ENCODE data around the gene NTF4.

DNA sequence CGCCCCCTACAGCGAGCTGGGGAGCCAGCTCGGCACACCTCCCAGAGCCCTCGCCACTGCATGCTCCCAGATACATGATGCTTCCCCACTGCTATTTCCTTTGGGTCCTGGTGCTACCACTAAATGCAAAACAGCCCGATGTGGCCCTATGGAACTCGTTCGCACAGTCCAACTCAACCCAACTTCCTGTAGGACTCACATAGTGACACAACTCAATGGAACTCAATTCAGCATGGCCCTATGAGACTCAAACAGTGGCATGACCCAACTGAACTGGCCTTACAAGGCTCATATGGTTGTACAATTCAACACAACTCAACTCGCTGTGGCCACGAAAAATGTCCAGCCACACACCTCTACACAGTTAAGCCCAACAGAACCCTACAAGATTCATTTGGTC lies 4.4 kb upstream of the NTF4 start:
- TF ChIP-seq, protein P1, sequence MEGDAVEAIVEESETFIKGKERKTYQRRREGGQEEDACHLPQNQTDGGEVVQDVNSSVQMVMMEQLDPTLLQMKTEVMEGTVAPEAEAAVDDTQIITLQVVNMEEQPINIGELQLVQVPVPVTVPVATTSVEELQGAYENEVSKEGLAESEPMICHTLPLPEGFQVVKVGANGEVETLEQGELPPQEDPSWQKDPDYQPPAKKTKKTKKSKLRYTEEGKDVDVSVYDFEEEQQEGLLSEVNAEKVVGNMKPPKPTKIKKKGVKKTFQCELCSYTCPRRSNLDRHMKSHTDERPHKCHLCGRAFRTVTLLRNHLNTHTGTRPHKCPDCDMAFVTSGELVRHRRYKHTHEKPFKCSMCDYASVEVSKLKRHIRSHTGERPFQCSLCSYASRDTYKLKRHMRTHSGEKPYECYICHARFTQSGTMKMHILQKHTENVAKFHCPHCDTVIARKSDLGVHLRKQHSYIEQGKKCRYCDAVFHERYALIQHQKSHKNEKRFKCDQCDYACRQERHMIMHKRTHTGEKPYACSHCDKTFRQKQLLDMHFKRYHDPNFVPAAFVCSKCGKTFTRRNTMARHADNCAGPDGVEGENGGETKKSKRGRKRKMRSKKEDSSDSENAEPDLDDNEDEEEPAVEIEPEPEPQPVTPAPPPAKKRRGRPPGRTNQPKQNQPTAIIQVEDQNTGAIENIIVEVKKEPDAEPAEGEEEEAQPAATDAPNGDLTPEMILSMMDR (IDR thresholded peaks at IDR 0.05; ENCODE audit: insufficient read depth, low read length), result no peak
- TF ChIP-seq SPI1 (IDR thresholded peaks at IDR 0.05; ENCODE audit: borderline replicate concordance, low read depth) (no peak), POLR2AphosphoS5 (IDR thresholded peaks at IDR 0.05; ENCODE audit: low read depth) (no peak)
- TF ChIP-seq, protein P2, sequence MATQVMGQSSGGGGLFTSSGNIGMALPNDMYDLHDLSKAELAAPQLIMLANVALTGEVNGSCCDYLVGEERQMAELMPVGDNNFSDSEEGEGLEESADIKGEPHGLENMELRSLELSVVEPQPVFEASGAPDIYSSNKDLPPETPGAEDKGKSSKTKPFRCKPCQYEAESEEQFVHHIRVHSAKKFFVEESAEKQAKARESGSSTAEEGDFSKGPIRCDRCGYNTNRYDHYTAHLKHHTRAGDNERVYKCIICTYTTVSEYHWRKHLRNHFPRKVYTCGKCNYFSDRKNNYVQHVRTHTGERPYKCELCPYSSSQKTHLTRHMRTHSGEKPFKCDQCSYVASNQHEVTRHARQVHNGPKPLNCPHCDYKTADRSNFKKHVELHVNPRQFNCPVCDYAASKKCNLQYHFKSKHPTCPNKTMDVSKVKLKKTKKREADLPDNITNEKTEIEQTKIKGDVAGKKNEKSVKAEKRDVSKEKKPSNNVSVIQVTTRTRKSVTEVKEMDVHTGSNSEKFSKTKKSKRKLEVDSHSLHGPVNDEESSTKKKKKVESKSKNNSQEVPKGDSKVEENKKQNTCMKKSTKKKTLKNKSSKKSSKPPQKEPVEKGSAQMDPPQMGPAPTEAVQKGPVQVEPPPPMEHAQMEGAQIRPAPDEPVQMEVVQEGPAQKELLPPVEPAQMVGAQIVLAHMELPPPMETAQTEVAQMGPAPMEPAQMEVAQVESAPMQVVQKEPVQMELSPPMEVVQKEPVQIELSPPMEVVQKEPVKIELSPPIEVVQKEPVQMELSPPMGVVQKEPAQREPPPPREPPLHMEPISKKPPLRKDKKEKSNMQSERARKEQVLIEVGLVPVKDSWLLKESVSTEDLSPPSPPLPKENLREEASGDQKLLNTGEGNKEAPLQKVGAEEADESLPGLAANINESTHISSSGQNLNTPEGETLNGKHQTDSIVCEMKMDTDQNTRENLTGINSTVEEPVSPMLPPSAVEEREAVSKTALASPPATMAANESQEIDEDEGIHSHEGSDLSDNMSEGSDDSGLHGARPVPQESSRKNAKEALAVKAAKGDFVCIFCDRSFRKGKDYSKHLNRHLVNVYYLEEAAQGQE (IDR thresholded peaks at IDR 0.05; ENCODE audit: insufficient replicate concordance, low read depth), result no peak
